B cell (primary cell): Measurements from ENCODE around the gene ACTL6A. TPM values are rescaled to one million over a fixed set of nuclear protein-coding genes. Genes with fewer than 3 reads are reported as not detected.

ENCODE experiments used
- ATAC-seq: fragments of 200-7000 bp; cut with Tn5 transposase; one replicate; pipeline ENCODE4 v1.10.0; 2021; ENCODE audit warnings: low read depth, mild to moderate bottlenecking, moderate number of reproducible peaks, moderate library complexity
- CTCF ChIA-PET: fragments of 350-600 bp; sonication (Branson Sonifier 250); formaldehyde crosslinking; loops from one replicate; lab custom pipeline; 2021; ENCODE audit warnings: antibody characterized with exemption, inconsistent platforms; lab: Charles Lee
- POLR2A ChIA-PET: fragments of 350-600 bp; sonication (Branson Sonifier 250); formaldehyde crosslinking; loops from one replicate; lab custom pipeline; 2021; ENCODE audit warnings: antibody characterized with exemption; lab: Charles Lee
- DNase-seq: peaks from one replicate; pipeline ENCODE4 v3.0.0; 2013
- H2AFZ ChIP-seq: 2 replicates; pipeline ENCODE4 v1.6.1; 2012; ENCODE audit warnings: mild to moderate bottlenecking, low read depth, low read length; ENCODE audit not compliant: insufficient read depth, poor library complexity, severe bottlenecking
- H3K27ac ChIP-seq, 2 donors: 1 replicate in 1 of 2; 2 replicates in 1 of 2; pipeline ENCODE4 v1.5.1; 2012 to 2013; ENCODE audit warnings: low read length in 2 of 2, mild to moderate bottlenecking in 2 of 2, moderate library complexity in 1 of 2
- H3K27me3 ChIP-seq, 4 experiments: fragments of 200-600 bp in 1 of 4; sonication (generic) in 1 of 4; replicated peaks in 1 of 4; 1 replicate in 2 of 4; 2 replicates in 2 of 4; pipeline versions ENCODE4 v1.6.1 to v1.7.0; 2013 to 2016; ENCODE audit warnings: low read length in 3 of 4, mild to moderate bottlenecking in 2 of 4, mixed read lengths in 1 of 4, moderate library complexity in 1 of 4; ENCODE audit not compliant: insufficient read depth in 4 of 4, control insufficient read depth in 3 of 4; ENCODE audit errors: control extremely low read depth in 1 of 4
- H3K36me3 ChIP-seq, 2 experiments: replicated peaks in 1 of 2; 1 replicate in 1 of 2; 2 replicates in 1 of 2; pipeline versions ENCODE4 v1.6.1 to v1.7.1; 2013; ENCODE audit warnings: low read length in 1 of 2; ENCODE audit not compliant: insufficient read depth in 2 of 2, control insufficient read depth in 1 of 2; ENCODE audit errors: control extremely low read depth in 1 of 2, extremely low read depth in 1 of 2
- H3K4me1 ChIP-seq, 2 donors: fragments of 200-600 bp in 1 of 2; sonication (generic) in 1 of 2; 1 replicate in 1 of 2; 2 replicates in 1 of 2; pipeline versions ENCODE4 v1.5.1 to v1.6.1; 2013 to 2017; ENCODE audit warnings: low read length in 2 of 2; ENCODE audit not compliant: control insufficient read depth in 2 of 2, insufficient read depth in 2 of 2
- H3K4me2 ChIP-seq: replicated peaks from 2 replicates; pipeline ENCODE3; 2012; ENCODE audit warnings: mild to moderate bottlenecking, low read depth, low read length; ENCODE audit not compliant: poor library complexity, severe bottlenecking
- H3K4me3 ChIP-seq, 5 experiments: fragments of 200-600 bp in 1 of 5; sonication (generic) in 1 of 5; 1 replicate in 3 of 5; 2 replicates in 2 of 5; pipeline versions ENCODE4 v1.5.1 to v1.7.0; 2011 to 2016; ENCODE audit warnings: low read length in 4 of 5, mild to moderate bottlenecking in 4 of 5, low read depth in 2 of 5, control low read depth in 1 of 5, moderate library complexity in 1 of 5; ENCODE audit not compliant: insufficient read depth in 1 of 5; ENCODE audit errors: control extremely low read depth in 1 of 5, extremely low read depth in 1 of 5
- H3K79me2 ChIP-seq: fragments of 200-600 bp; sonication (generic); one replicate; pipeline ENCODE4 v1.6.0; 2016; ENCODE audit warnings: low read length; ENCODE audit not compliant: control insufficient read depth, insufficient read depth
- H3K9ac ChIP-seq: fragments of 200-600 bp; sonication (generic); 2 replicates; pipeline ENCODE4 v1.6.1; 2017; ENCODE audit warnings: mild to moderate bottlenecking, low read length, moderate library complexity
- H3K9me3 ChIP-seq, 3 donors: one replicate each; pipeline versions ENCODE4 v1.6.1 to v1.7.1; 2013; ENCODE audit warnings: low read length in 2 of 3; ENCODE audit not compliant: control insufficient read depth in 2 of 3, insufficient read depth in 1 of 3; ENCODE audit errors: control extremely low read depth in 1 of 3
- H4K20me1 ChIP-seq: 2 replicates; pipeline ENCODE4 v1.6.0; 2012; ENCODE audit warnings: mild to moderate bottlenecking, low read length; ENCODE audit not compliant: insufficient read depth, control insufficient read depth, poor library complexity, severe bottlenecking
- H3K27ac Mint-ChIP-seq: one replicate; pipeline ENCODE4 v1.8.0; 2021; ENCODE audit warnings: mixed read lengths
- H3K27me3 Mint-ChIP-seq: one replicate; pipeline ENCODE4 v1.8.0; 2021; ENCODE audit warnings: mixed read lengths
- H3K4me1 Mint-ChIP-seq: one replicate; pipeline ENCODE4 v1.8.0; 2021; ENCODE audit warnings: mixed read lengths
- H3K4me3 Mint-ChIP-seq: one replicate; pipeline ENCODE4 v1.8.0; 2021; ENCODE audit warnings: mixed read lengths
- H3K9me3 Mint-ChIP-seq: one replicate; pipeline ENCODE4 v1.8.0; 2022; ENCODE audit warnings: mixed read lengths; ENCODE audit not compliant: insufficient read depth
- CTCF ChIP-seq: fragments of 200-600 bp; IDR thresholded peaks from one replicate; pipeline ENCODE4 v1.8.0; 2022; ENCODE audit warnings: antibody characterized with exemption, mild to moderate bottlenecking
- EZH2 ChIP-seq: IDR thresholded peaks from 2 replicates; pipeline ENCODE4 v1.6.1; 2012; ENCODE audit warnings: borderline replicate concordance, low read depth, mild to moderate bottlenecking, moderate library complexity, low read length; ENCODE audit not compliant: insufficient read depth, poor library complexity, severe bottlenecking
- WGBS: methylation state at CpG from one replicate; pipeline ENCODE4 v1.1.5; 2013; ENCODE audit warnings: missing lambda C conversion rate; ENCODE audit not compliant: insufficient coverage; 5-methylcytosine and 5-hydroxymethylcytosine counted together
- intact Hi-C: fragments of 100-400 bp; cut with micrococcal nuclease; formaldehyde crosslinking; loops from one replicate; pipeline ENCODE4 v1.10.0; 2022
- polyA minus RNA-seq: library from RNA; depleted of rRNA, polyadenylated mRNA; stranded (reverse); fragments of >200 nt; gene quantifications from 2 replicates; pipeline ENCODE4 v1.2.3, GENCODE V29; 2012
- polyA plus RNA-seq: library from polyadenylated mRNA; depleted of rRNA; stranded (reverse); fragments of >200 nt; gene quantifications from 2 replicates; pipeline ENCODE4 v1.2.3, GENCODE V29; 2012
- total RNA-seq, 2 donors: library from RNA; stranded (reverse); fragments of 120-200 nt in 1 of 2; gene quantifications; 1 replicate in 1 of 2; 2 replicates in 1 of 2; pipeline versions ENCODE4 v1.2.3 to v1.2.4, GENCODE V29; 2013 to 2022

ACTL6A gene
- total RNA-seq = 48.5 and 55.1 TPM in 2 replicates
- total RNA-seq (2013) = 43.9 TPM
- 26.2 and 64.8 TPM in 2 replicates for polyA plus RNA-seq
- 16.7 and 23.0 TPM in 2 replicates for polyA minus RNA-seq

- ChIA-PET POLR2A (interaction anchor here (0.6 to 1.3 kb wide), 4 partner anchors 216 to 488 kb away, joined by 3 to 5 read pairs (median 3); no protein-coding TSS in a partner anchor), CTCF (interaction anchor here (0.6 to 3.9 kb wide), 17 partner anchors 42 to 488 kb away, joined by 3 to 24 read pairs (median 4); partner anchors contain the start of genes MFN1, MRPL47, NDUFB5 and PIK3CA)
- ATAC-seq (peak; percentile 90), DNase-seq (peak; percentile 98)
- Mint-ChIP-seq H3K4me1 (peaks cover 26% of the 10 kb centered on the region), H3K9me3 (no peaks in the 10 kb centered on the region), H3K4me3 (peak within 1 kb of the TSS; percentile 98), H3K27ac (peak within 1 kb of the TSS; percentile 94), H3K27me3 (no peaks in the 10 kb centered on the region)
- H2AFZ ChIP-seq = peak within 1 kb of the TSS; percentile 90
- H3K9ac ChIP-seq = peak within 1 kb of the TSS; percentile 75
- peaks cover 37% of the 10 kb centered on the region for H3K79me2 ChIP-seq
- peak within 1 kb of the TSS; percentile 58 to 73 for H3K27ac ChIP-seq
- no peaks in the 10 kb centered on the region for H3K36me3 ChIP-seq
- intact Hi-C loops = loop anchor here (1.0 to 2.0 kb wide), 7 partner anchors 42 to 545 kb away; partner anchors contain the start of genes MRPL47, NDUFB5, USP13 and ZNF639
- H3K4me2 ChIP-seq = peak within 1 kb of the TSS; percentile 84
- H3K9me3 ChIP-seq = no peaks in the 10 kb centered on the region
- no peaks in the 10 kb centered on the region for H3K27me3 ChIP-seq
- no peak for TF ChIP-seq CTCF
- TF ChIP-seq EZH2 = no peak
- peaks cover 9% of the 10 kb centered on the region in 2 donors for H3K4me1 ChIP-seq
- WGBS = under 1% methylated on average over 51 of the region's 55 CpGs
- H3K4me3 ChIP-seq = peak within 1 kb of the TSS; percentile 55 to 87 (median 83)
- peaks cover 13% of the 10 kb centered on the region for H4K20me1 ChIP-seq
These were observed at the start of gene ACTL6A for GRCh38 chr3:179562591-179563270. TSS of gene ACTL6A (plus strand) at chr3:179562926. CDS start at chr3:179563093, 167 bp downstream.

GRCh38 chr3:179513862-179514261, 48.9 kb upstream of the ACTL6A start:
- H3K4me3 ChIP-seq = no peak overlapping the region
- H3K4me3 Mint-ChIP-seq = no peak overlapping the region
- H3K27ac ChIP-seq = no peak overlapping the region
- H3K27ac Mint-ChIP-seq = no peak overlapping the region
- TF ChIP-seq EZH2 = no peak
- no peak for TF ChIP-seq CTCF
- H3K9me3 Mint-ChIP-seq = no peaks in the 10 kb centered on the region
- H3K27me3 ChIP-seq = no peaks in the 10 kb centered on the region
- H3K27me3 Mint-ChIP-seq = peaks cover 13% of the 10 kb centered on the region
- ChIA-PET POLR2A (no interaction called here), CTCF (no interaction called here)
- H3K4me1 ChIP-seq = no peaks in the 10 kb centered on the region
- no peaks in the 10 kb centered on the region for H4K20me1 ChIP-seq
- H3K36me3 ChIP-seq = no peaks in the 10 kb centered on the region
- H3K9me3 ChIP-seq = no peaks in the 10 kb centered on the region
- no peak for ATAC-seq
- H3K9ac ChIP-seq = no peak overlapping the region
- H3K4me2 ChIP-seq = no peak overlapping the region
- no peaks in the 10 kb centered on the region for H3K79me2 ChIP-seq
- no peak for DNase-seq
- no peaks in the 10 kb centered on the region for H3K4me1 Mint-ChIP-seq
- 89% methylated on average over 1 of the region's 2 CpGs for WGBS
- no peak overlapping the region for H2AFZ ChIP-seq
- intact Hi-C loops = no loop called here
